ENCODE measurements around the gene CLMP. TPM values are rescaled to one million over a fixed set of nuclear protein-coding genes. Genes with fewer than 3 reads are reported as not detected.

Gene CLMP
- total RNA-seq, 2 experiments from 2014 or later, result 0.06 TPM; not detected in 1

DNA sequence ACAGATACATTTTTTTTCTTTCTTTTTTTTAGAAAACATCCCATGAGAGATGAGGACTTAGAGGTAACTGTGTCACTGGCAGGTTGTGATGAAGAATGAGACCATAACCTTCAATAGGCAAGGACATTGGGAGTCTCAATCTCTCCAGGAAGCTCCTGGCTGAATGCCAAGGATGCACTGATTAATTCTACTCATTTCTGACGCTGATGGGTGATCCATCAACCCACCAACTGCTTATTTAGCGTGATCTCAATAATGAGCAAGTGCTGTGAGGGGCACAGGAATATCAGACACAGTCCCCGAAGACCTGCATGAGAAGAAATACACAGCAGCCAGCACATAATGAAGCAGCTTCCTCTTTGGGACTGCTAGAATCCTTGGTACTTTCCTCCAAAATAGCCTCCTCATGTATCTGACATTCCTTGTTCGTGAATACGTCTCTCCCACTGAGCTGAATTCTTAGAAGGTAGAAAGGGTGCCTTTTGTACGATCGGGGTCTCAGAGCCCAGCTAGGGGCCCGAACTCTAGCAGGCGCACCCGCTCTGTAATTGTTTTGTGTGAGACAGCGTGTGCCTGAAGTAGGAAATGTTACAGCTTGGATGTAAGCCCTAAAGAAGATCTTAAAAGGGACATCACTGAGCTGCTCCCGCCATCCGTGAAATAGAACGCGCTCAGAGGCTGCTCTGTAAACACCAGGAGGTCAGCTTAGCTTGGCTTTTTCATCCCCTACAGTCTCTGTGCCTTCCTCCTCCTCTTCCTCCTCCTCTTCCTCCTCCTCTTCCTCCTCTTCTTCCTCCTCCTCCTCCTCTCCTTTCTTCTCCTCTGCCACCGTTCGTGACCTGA, 7.2 kb downstream of the CLMP start:
- Mint-ChIP-seq H3K27me3 (peaks cover 46% of the 10 kb centered on the region), H3K36me3 (no peaks in the 10 kb centered on the region), H3K4me3 (no peak overlapping the region), H3K27ac (no peak overlapping the region), H3K9me3 (peaks cover 1% of the 10 kb centered on the region), H3K4me1 (peaks cover 14% of the 10 kb centered on the region)
- DNase-seq, result no peak

DNA sequence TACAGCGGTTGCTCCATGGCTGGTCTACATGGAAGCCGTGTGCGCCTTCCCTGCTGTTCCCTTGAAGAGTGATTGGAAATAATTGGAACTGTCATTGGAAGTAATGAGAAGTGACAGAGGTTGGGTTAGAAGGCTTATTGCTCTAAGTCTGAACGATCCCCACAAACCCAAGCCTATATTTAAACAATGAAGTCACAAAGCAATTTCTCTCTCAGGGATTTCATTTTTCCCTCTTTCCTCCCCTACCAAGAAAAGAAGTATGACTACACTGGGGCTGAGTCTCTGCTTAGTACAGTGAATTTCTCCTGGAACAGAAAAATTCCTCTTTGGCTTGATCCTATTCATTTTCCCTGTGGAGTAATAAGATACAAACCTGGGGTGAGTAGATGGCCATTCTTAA, 7.8 kb downstream of the CLMP start:
- no peak overlapping the region for H3K27ac Mint-ChIP-seq
- H3K4me3 Mint-ChIP-seq, result no peak overlapping the region
- H3K4me1 Mint-ChIP-seq, result peaks cover 8% of the 10 kb centered on the region
- H3K36me3 Mint-ChIP-seq, result no peaks in the 10 kb centered on the region
- H3K9me3 Mint-ChIP-seq, result peaks cover 1% of the 10 kb centered on the region
- no peak for DNase-seq
- H3K27me3 Mint-ChIP-seq, result peaks cover 40% of the 10 kb centered on the region

- H3K27me3 Mint-ChIP-seq, result peaks cover 33% of the 10 kb centered on the region
Measured at GRCh38 chr11:123186286-123186685, 8.8 kb downstream of the CLMP start.

GRCh38 chr11:123185326-123185725, 9.7 kb downstream of the CLMP start:
- Mint-ChIP-seq H3K4me1 (peaks cover 4% of the 10 kb centered on the region), H3K36me3 (no peaks in the 10 kb centered on the region), H3K9me3 (no peaks in the 10 kb centered on the region), H3K4me3 (no peak overlapping the region), H3K27me3 (peaks cover 29% of the 10 kb centered on the region), H3K27ac (no peak overlapping the region)
- no peak for DNase-seq

More at GRCh38 chr11:123186286-123186685, 8.8 kb downstream of the CLMP start:
- Mint-ChIP-seq H3K4me1 (peaks cover 4% of the 10 kb centered on the region), H3K27ac (no peak overlapping the region), H3K4me3 (no peak overlapping the region), H3K36me3 (no peaks in the 10 kb centered on the region), H3K9me3 (no peaks in the 10 kb centered on the region)
- no peak for DNase-seq

DNA sequence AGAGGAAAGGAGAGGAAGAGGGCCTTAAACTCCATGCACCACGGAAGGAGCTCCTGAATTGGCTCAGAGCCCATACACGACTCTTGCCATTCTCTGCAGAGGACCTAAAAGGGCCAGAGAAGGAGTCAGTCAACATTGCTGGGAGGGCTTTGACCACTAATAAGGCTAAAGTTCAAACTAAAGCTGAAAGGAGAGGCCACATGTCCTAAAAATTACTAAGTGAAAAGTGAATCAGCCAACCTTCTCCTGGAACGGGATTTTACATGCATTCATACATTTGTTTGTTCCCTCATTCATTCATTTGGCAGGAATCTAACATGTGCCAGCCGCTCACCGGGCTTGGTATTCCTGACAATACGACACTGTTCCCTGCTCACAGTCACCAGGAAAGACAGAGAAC, 10.5 kb downstream of the CLMP start:
- Mint-ChIP-seq H3K4me1 (peaks cover 4% of the 10 kb centered on the region), H3K36me3 (no peaks in the 10 kb centered on the region), H3K4me3 (no peak overlapping the region), H3K9me3 (no peaks in the 10 kb centered on the region), H3K27ac (no peak overlapping the region), H3K27me3 (peaks cover 26% of the 10 kb centered on the region)
- DNase-seq, result no peak

DNA sequence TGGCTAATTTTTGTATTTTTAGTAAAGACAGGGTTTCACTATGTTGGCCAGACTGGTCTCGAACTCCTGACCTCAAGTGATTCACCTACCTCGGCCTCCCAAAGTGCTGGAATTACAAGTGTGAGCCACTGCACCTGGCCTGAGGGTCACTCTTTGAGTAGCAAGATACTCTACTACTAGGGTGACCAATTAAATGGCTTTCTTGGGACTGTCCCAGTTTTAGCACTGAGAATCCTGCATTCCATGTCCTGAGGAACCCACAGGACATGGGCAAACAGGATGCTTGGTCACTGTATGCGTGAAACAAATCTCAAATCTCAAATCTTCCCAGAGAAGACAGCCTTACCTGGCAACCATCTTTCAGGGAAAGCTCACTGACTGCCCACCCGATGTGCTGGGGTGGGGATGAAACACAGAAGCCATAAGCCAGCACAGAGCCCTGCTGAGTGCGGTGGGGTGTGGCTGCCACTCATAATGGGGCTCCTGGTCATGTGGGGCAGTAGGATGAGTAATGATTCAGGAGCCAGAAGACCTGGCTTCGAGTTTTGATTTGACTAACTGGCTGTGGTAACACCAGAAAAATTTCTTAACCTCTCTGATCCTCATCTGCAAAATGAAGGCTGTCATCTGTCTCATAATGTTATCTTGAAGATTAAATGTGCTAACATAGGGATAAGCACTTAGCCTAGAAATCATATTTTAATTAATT, 11.5 kb downstream of the CLMP start:
- no peak overlapping the region for H3K27ac Mint-ChIP-seq
- H3K9me3 Mint-ChIP-seq, result no peaks in the 10 kb centered on the region
- H3K4me1 Mint-ChIP-seq, result peaks cover 3% of the 10 kb centered on the region
- DNase-seq, result no peak
- H3K27me3 Mint-ChIP-seq, result peaks cover 22% of the 10 kb centered on the region
- no peaks in the 10 kb centered on the region for H3K36me3 Mint-ChIP-seq
- H3K4me3 Mint-ChIP-seq, result no peak overlapping the region

DNA sequence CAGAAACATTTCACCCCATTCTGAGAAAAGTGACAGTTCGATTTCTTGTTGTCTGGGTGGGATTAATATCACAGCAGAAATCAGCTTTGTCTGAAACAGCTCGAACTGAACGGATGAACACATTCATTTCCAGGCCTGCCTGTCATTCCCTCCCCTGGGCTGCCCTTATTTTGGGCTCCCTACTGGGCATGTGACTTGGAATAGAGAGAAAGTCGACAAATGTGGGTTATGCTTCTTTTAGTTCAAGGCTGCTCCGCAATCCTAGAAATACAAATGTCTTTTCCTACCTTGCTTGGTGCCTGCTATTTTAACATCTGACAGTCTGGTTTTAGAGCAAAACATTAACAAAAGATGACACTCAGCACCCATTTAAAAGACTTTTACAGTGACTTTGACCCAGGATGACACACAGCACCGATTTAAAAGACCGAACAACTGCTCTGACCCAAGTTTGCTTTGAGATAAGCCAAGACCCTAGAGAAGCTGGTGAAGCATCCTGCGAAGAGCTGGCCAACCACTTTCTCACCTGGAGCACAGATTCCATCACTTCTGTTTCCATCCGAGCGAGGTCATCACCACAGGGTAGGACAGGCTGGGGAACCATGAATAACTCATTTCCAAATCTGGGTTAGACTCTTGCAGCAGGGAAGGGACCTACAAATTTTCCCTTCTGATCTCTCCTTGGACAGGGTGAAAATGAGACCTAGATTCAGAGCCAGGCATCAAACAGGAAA, 13.1 kb downstream of the CLMP start:
- Mint-ChIP-seq H3K27me3 (peaks cover 12% of the 10 kb centered on the region), H3K9me3 (no peaks in the 10 kb centered on the region), H3K36me3 (no peaks in the 10 kb centered on the region), H3K4me3 (no peak overlapping the region), H3K4me1 (no peaks in the 10 kb centered on the region), H3K27ac (no peak overlapping the region)
- DNase-seq, result no peak

DNA sequence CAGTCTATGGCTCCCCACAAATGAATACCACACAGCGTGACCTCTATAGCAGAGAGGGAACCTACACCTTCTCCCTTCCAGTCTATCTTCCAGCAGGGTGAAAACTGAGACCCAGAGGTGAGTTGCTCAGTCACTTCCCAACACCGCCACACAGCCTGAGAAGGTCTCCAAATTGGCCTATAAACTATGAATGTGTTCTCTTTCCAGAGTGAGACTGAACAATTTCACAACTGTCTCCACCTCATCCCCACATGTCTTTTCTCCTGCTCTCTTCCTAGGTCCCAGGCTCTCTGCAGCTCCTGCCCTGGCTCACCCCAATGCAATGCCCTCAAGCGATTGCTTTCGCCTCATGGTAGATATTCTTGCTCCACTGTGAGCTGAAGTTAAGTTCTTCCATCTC, 14.0 kb downstream of the CLMP start:
- H3K4me1 Mint-ChIP-seq, result no peaks in the 10 kb centered on the region
- no peak for DNase-seq
- H3K27me3 Mint-ChIP-seq, result peaks cover 8% of the 10 kb centered on the region
- no peak overlapping the region for H3K27ac Mint-ChIP-seq
- no peaks in the 10 kb centered on the region for H3K36me3 Mint-ChIP-seq
- H3K4me3 Mint-ChIP-seq, result no peak overlapping the region
- no peaks in the 10 kb centered on the region for H3K9me3 Mint-ChIP-seq

DNA sequence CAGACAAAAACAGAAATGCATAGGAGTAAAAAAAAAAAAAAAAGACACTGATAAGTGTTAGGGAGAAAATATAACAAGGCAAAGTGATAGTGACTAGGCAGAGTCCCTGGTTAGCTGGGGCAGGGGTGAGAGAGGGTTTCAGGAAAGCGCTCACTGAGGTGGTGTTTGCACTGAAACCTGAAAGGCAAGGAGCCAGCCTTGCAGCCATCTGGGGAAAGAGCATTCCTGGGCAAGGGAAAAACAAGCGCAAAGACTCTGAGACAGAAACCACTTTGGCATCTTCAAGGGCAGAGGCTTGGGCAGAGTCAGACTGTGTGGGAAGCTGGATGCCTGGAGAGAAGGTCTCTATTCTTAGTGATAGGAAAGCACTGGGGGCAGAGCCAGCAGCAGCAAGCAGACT, 14.5 kb downstream of the CLMP start:
- no peaks in the 10 kb centered on the region for H3K9me3 Mint-ChIP-seq
- H3K27me3 Mint-ChIP-seq, result peaks cover 8% of the 10 kb centered on the region
- no peaks in the 10 kb centered on the region for H3K4me1 Mint-ChIP-seq
- no peak overlapping the region for H3K4me3 Mint-ChIP-seq
- H3K27ac Mint-ChIP-seq, result no peak overlapping the region
- H3K36me3 Mint-ChIP-seq, result no peaks in the 10 kb centered on the region
- no peak for DNase-seq

DNA sequence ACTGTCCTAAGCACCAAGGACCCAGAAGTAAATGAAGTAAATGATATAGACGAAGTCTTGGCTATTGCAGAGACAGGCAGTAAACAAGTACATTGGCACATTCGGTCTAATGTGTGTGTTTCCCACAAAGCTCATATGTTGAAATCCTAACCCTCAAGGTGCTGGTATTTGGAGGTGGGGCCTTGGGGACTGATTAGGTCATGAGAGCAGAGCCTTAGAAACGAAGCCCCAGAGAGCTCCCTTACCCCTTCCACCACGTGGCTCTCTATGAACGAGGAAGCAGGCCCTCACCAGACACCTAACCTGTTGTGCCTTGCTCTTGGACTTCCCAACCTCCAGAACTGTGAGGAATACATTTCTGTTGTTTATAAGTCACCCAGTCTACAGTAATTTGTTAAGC, 14.9 kb downstream of the CLMP start:
- Mint-ChIP-seq H3K27ac (no peak overlapping the region), H3K4me1 (no peaks in the 10 kb centered on the region), H3K9me3 (no peaks in the 10 kb centered on the region), H3K27me3 (peaks cover 6% of the 10 kb centered on the region), H3K36me3 (no peaks in the 10 kb centered on the region), H3K4me3 (no peak overlapping the region)
- DNase-seq, result no peak

DNA sequence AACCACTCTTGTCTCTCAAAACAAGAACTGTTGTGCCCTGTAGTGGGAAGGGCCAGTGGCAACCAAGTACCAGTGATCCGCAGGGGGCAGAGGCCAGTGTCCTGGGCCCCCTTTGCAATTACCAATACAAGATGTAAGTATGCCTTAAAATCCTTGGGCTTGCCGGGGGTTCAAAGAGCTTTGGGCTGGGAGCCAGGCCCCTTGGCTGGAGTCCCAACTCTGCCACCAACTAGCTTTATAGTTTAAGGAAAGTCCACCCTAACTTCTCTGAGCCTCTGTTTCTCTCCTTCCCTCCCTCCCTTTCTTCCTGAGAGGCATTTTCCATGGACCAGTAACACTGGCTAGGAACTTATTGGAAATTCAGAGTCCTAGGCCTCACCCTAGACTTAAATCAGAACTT, 15.5 kb downstream of the CLMP start:
- no peaks in the 10 kb centered on the region for H3K9me3 Mint-ChIP-seq
- H3K4me3 Mint-ChIP-seq, result no peak overlapping the region
- no peaks in the 10 kb centered on the region for H3K27me3 Mint-ChIP-seq
- no peaks in the 10 kb centered on the region for H3K36me3 Mint-ChIP-seq
- no peak overlapping the region for H3K27ac Mint-ChIP-seq
- no peak for DNase-seq
- H3K4me1 Mint-ChIP-seq, result no peaks in the 10 kb centered on the region

DNA sequence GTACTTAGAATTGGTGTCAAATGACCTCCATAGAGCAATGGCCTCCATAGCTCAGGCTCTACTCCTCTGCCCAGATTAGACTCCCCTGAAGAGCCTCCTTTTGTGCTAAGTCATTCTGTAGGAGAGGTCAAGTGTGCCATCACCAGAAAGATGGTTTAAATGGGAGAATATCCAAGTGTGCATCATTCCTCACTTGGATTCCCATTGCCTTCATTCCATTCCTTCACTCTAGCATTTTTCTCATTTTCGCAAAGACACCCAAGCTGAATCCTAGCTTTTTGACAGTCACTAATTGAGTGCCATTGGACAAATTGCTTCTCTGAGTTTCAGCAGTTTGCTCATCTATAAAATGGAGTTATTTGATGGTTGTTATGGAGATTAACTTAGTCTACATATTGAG, 16.9 kb downstream of the CLMP start:
- DNase-seq, result no peak
- no peak overlapping the region for H3K4me3 Mint-ChIP-seq
- no peaks in the 10 kb centered on the region for H3K36me3 Mint-ChIP-seq
- no peaks in the 10 kb centered on the region for H3K9me3 Mint-ChIP-seq
- no peaks in the 10 kb centered on the region for H3K27me3 Mint-ChIP-seq
- no peak overlapping the region for H3K27ac Mint-ChIP-seq
- no peaks in the 10 kb centered on the region for H3K4me1 Mint-ChIP-seq

GRCh38 chr11:123176785-123177184, 18.3 kb downstream of the CLMP start:
- no peak overlapping the region for H3K4me3 Mint-ChIP-seq
- no peaks in the 10 kb centered on the region for H3K36me3 Mint-ChIP-seq

DNA sequence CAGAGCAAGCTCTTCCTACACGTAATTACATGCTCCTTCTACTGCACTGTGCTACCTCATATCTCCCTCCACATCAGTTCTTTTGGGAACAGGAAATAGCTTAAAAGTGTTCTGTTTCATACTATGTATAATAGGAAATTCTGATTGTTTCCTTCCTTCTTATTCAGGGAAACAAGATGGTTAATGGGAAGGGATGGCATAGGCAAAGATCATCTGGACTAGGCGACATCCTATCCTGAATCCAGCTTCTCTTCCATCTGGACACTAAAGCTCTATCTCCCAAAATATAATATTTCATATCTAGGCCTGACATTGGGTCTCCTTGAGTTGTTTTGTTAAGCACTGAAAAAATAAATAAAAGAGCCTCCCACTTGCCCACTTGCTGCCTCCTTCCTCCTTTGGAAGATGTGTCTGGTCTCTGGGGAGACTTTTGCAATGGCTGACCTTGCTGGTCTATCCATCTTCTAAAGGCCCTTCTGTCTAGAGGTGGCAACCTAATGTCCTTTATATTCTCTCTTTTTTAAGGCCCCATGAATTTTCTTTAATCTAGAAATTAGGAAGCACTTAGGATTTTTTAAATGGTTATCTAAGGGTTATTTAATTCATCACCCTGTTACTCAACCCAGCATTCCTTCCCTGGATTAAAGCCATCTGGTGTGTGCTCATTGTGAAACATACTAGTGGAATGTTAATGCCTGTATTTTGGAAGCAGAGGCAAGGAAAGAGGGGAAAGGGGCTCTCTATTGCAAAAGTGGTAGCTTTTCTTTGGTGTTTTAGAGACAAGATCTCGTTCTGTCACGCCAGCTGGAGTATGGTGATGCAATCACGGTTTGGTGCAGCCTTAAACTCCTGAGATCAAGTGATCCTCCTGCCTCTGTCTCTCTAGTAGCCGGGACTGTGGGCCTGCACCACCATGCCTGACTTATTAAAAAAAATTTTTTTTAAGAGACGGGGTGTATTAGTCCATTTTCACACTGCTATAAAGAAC, 20.6 kb downstream of the CLMP start:
- Mint-ChIP-seq H3K27ac (no peak overlapping the region), H3K4me1 (no peaks in the 10 kb centered on the region), H3K27me3 (peaks cover 6% of the 10 kb centered on the region), H3K9me3 (no peaks in the 10 kb centered on the region), H3K4me3 (no peak overlapping the region), H3K36me3 (no peaks in the 10 kb centered on the region)
- DNase-seq, result no peak

More at GRCh38 chr11:123176785-123177184, 18.3 kb downstream of the CLMP start:
- no peak overlapping the region for H3K27ac Mint-ChIP-seq
- H3K9me3 Mint-ChIP-seq, result no peaks in the 10 kb centered on the region
- H3K27me3 Mint-ChIP-seq, result no peaks in the 10 kb centered on the region
- DNase-seq, result no peak
- no peaks in the 10 kb centered on the region for H3K4me1 Mint-ChIP-seq
